ENCODE results near the gene CYGB. TPM values are rescaled to one million over a fixed set of nuclear protein-coding genes. Genes with fewer than 3 reads are reported as not detected.
A peak's percentile ranks its signal among the peaks of the same experiment; 100 is the strongest.

The CYGB gene
- total and polyA plus RNA-seq, 7 donors: 6.4 to 14.6 (median 11.0) TPM

GRCh38 chr17:76544546-76545365 is 7.2 kb upstream of the CYGB start:
- DNase-seq: peak in 1 of 2 donors; percentile 55
- 32 to 49% (median 38%) methylated on average over 17 to 24 of the region's 24 CpGs for WGBS, 3 donors
- peak in 1 of 4 donors; percentile 1 for ATAC-seq
- intact Hi-C loops (cut with DNase I): no loop called here
- no peaks in the 10 kb centered on the region for H3K27me3 ChIP-seq (ENCODE audit: insufficient read depth in 3 of 3, low read length in 2 of 3)
- no peak overlapping the region for H3K4me3 ChIP-seq
- no peak for TF ChIP-seq CTCF (IDR thresholded peaks at IDR 0.05)
- H3K9me3 ChIP-seq: no peaks in the 10 kb centered on the region
- no peaks in the 10 kb centered on the region for H3K36me3 ChIP-seq (ENCODE audit: insufficient read depth in 1 of 2, low read depth in 1 of 2)
- H3K27ac ChIP-seq: no peak overlapping the region
- peaks cover 49% of the 10 kb centered on the region for H3K4me1 ChIP-seq

GRCh38 chr17:76543826-76544545 is 6.5 kb upstream of the CYGB start:
- no peak for TF ChIP-seq CTCF (IDR thresholded peaks at IDR 0.05)
- Histone ChIP-seq H3K27me3 (ENCODE audit: insufficient read depth in 3 of 3, low read length in 2 of 3) (no peaks in the 10 kb centered on the region), H3K4me3 (no peak overlapping the region), H3K36me3 (ENCODE audit: insufficient read depth in 1 of 2, low read depth in 1 of 2) (no peaks in the 10 kb centered on the region), H3K27ac (no peak overlapping the region), H3K4me1 (peaks cover 49% of the 10 kb centered on the region), H3K9me3 (no peaks in the 10 kb centered on the region)
- 24 to 45% (median 28%) methylated on average over 20 to 22 of the region's 22 CpGs for WGBS, 3 donors
- ATAC-seq (no peak), DNase-seq (no peak)
- intact Hi-C loops (cut with DNase I): no loop called here

DNA sequence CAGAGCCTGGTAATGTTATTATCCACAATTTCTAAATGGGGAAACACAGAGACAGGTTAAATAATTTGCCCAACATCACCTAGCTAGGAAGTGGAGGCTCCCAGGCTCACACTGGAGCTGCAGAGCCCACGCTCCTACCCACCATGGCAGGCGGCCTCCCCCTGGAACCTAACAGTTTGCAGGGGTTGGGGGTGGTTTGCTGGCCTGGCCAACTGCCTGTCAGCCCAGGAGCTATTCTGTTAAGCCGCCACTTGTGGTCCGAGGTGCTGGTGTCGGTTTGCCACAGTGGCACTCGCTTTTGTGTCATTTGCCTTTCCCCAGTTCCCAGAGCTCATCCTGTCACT is 5.9 kb upstream of the CYGB start:
- peaks cover 50% of the 10 kb centered on the region for H3K4me1 ChIP-seq
- TF ChIP-seq CTCF (IDR thresholded peaks at IDR 0.05): no peak
- no peak for ATAC-seq
- intact Hi-C loops (cut with DNase I): no loop called here
- H3K27me3 ChIP-seq (ENCODE audit: insufficient read depth in 3 of 3, low read length in 2 of 3): peaks cover 0 to 1% (median 0%) of the 10 kb centered on the region in 3 donors
- 49 to 67% (median 51%) methylated on average over 6 of the region's 6 CpGs for WGBS, 3 donors
- H3K9me3 ChIP-seq: no peaks in the 10 kb centered on the region
- H3K27ac ChIP-seq: no peak overlapping the region
- no peaks in the 10 kb centered on the region for H3K36me3 ChIP-seq (ENCODE audit: insufficient read depth in 1 of 2, low read depth in 1 of 2)
- H3K4me3 ChIP-seq: no peak overlapping the region
- DNase-seq: no peak

DNA sequence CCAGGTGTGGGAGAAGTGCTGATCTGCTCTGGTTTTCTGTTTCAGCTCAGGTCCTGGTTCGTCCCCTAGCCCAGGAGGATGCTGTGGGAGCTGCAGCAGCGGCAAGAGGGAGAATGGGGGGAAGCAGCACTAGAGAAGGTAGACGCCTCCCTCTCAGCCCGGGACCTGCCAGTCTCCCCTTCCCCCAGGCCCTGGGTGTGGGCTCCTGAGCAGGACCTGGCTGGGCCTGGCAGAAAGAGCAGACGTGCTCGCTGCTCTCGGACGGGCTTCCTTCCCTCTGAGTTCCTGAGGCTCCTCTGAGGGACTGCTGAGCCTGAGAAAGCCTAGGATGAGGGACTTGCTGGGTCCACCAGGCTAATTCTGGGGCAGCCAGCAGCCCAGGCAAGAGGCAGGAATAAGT is 5.5 kb upstream of the CYGB start:
- peaks cover 51% of the 10 kb centered on the region for H3K4me1 ChIP-seq
- WGBS, 3 donors: 76 to 85% (median 81%) methylated on average over 7 to 8 of the region's 8 CpGs
- intact Hi-C loops (cut with DNase I): no loop called here
- no peak overlapping the region for H3K4me3 ChIP-seq
- H3K27ac ChIP-seq: no peak overlapping the region
- H3K9me3 ChIP-seq: no peaks in the 10 kb centered on the region
- ATAC-seq (no peak), DNase-seq (no peak)
- peaks cover 0 to 6% (median 4%) of the 10 kb centered on the region in 3 donors for H3K27me3 ChIP-seq (ENCODE audit: insufficient read depth in 3 of 3, low read length in 2 of 3)
- no peaks in the 10 kb centered on the region for H3K36me3 ChIP-seq (ENCODE audit: insufficient read depth in 1 of 2, low read depth in 1 of 2)
- TF ChIP-seq CTCF (IDR thresholded peaks at IDR 0.05): no peak
